ENCODE data around the gene ALG9. TPM values are rescaled to one million over a fixed set of nuclear protein-coding genes. Genes with fewer than 3 reads are reported as not detected.

ALG9 gene
- total RNA-seq: 10 to 100 TPM; 32.0 to 36.6 TPM

DNA sequence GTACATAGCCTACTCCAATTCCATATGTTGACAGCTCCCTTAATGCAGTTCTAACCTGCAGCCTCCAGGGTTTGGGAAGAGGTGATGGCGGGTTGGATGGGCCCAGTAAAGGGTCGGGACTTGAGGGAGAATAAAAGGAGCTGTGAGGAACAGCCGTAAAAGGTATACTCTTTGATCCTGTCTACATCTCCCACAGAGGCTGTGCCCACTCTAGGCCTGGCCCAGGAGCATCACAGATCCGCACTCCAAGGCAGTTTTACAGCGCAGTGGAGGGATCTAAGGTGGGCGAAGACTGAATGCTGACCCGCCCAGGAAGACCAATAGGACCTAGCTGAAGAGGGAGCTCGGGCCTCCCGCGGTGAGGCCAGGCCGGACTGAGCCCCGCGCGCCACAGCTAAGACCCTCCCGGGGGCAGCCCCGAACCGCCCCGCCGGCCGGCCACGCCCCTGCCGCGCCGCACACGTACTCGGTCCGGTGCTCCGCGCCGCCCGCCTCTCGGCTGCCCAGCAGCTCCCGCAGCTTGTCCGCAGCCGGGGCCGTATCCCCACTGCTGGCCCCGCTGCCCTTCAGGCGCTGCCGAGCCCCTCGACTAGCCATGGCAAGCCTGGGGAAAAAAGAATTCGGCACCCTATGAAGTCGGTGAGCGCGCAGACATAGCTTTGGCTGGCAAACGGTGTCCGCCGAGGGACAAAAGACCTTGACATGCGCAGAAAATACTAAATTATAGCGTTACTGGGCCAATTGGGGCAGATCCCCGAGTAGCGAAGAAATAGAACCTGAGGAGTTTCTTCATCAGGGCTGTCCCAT, at the start of gene ALG9:
Gene ALG9, minus strand, starts transcription at position 696 of the 807 bp plus-strand sequence. Its CDS starts 99 bp downstream, at position 597.
- Mint-ChIP-seq H3K4me1 (ENCODE audit: low read depth) (peaks cover 27% of the 10 kb centered on the region), H3K4me3 (peak within 1 kb of the TSS; percentile 94), H3K27ac (peak within 1 kb of the TSS; percentile 91), H3K9me3 (no peaks in the 10 kb centered on the region), H3K36me3 (ENCODE audit: low read depth) (peaks cover 38% of the 10 kb centered on the region), H3K27me3 (no peaks in the 10 kb centered on the region)
- CTCF ChIA-PET: interaction anchor here (0.6 to 2.6 kb wide), 20 partner anchors 9 to 340 kb away, joined by 3 to 22 read pairs (median 4); partner anchors contain the start of gene PPP2R1B
- POLR2A ChIA-PET: interaction anchor here (1.1 to 2.8 kb wide), 5 partner anchors 9 to 55 kb away, joined by 3 to 11 read pairs (median 5); partner anchors contain the start of gene CFAP68
- DNase-seq (peak; percentile 92), ATAC-seq (peak; percentile 91)
- intact Hi-C loops (cut with micrococcal nuclease): loop anchor here (10.0 kb wide), 1 partner anchor 214 kb away; the partner anchor contains the start of genes SDHD and TIMM8B
- TF ChIP-seq CTCF (IDR thresholded peaks at IDR 0.05): peak; percentile 21

- ChIA-PET POLR2A (interaction anchor here (0.9 kb wide), 1 partner anchor 339 kb away, joined by 3 read pairs; no protein-coding TSS in a partner anchor), CTCF (no interaction called here)
- intact Hi-C loops (cut with micrococcal nuclease): no loop called here
- Mint-ChIP-seq H3K36me3 (ENCODE audit: low read depth) (no peaks in the 10 kb centered on the region), H3K4me1 (ENCODE audit: low read depth) (peaks cover 9% of the 10 kb centered on the region), H3K4me3 (no peak overlapping the region), H3K27me3 (peaks cover 11% of the 10 kb centered on the region), H3K9me3 (no peaks in the 10 kb centered on the region), H3K27ac (no peak overlapping the region)
- ATAC-seq: no peak
- no peak for TF ChIP-seq CTCF (IDR thresholded peaks at IDR 0.05)
- no peak for DNase-seq
Observed at GRCh38 chr11:111920908-111921307, 49.5 kb upstream of the ALG9 start.

- ChIA-PET CTCF (no interaction called here), POLR2A (no interaction called here)
- Mint-ChIP-seq H3K27ac (no peak within 1 kb of the TSS), H3K9me3 (no peaks in the 10 kb centered on the region), H3K36me3 (ENCODE audit: low read depth) (no peaks in the 10 kb centered on the region), H3K27me3 (peaks cover 21% of the 10 kb centered on the region), H3K4me3 (no peak within 1 kb of the TSS), H3K4me1 (ENCODE audit: low read depth) (peaks cover 5% of the 10 kb centered on the region)
- DNase-seq (no peak), ATAC-seq (no peak)
- intact Hi-C loops (cut with micrococcal nuclease): no loop called here
- TF ChIP-seq CTCF (IDR thresholded peaks at IDR 0.05): no peak
Observed at GRCh38 chr11:111918390-111919256, 47.2 kb upstream of the ALG9 start, which contains the start of gene C11orf52. TSS of gene C11orf52 (plus strand) at chr11:111918913. CDS start at chr11:111918973, 60 bp downstream.

- H3K27me3 Mint-ChIP-seq: peaks cover 26% of the 10 kb centered on the region
- no peak for DNase-seq
- H3K4me1 Mint-ChIP-seq (ENCODE audit: low read depth): no peaks in the 10 kb centered on the region
- no peak overlapping the region for H3K27ac Mint-ChIP-seq
- no peak for TF ChIP-seq CTCF (IDR thresholded peaks at IDR 0.05)
- no peak for ATAC-seq
- no peaks in the 10 kb centered on the region for H3K36me3 Mint-ChIP-seq (ENCODE audit: low read depth)
- ChIA-PET POLR2A (no interaction called here), CTCF (no interaction called here)
- no peak overlapping the region for H3K4me3 Mint-ChIP-seq
- intact Hi-C loops (cut with micrococcal nuclease): no loop called here
- no peaks in the 10 kb centered on the region for H3K9me3 Mint-ChIP-seq
Observed at GRCh38 chr11:111917788-111918187, 46.4 kb upstream of the ALG9 start.

Data from activated CD8-positive, alpha-beta T cell treated with anti-CD3 and anti-CD28 coated beads for 36 hours (primary cell).